ENCODE data around the gene LYRM1. TPM values are rescaled to one million over a fixed set of nuclear protein-coding genes. Genes with fewer than 3 reads are reported as not detected.
"Not testable (repeated sequence)": the region's sequence is repeated elsewhere in the genome, so short reads cannot be mapped to it uniquely, and the experiment has no call there.

Gene LYRM1
- total and polyA plus RNA-seq, 4 donors: 27.8 to 50.5 (median 31.1) TPM

DNA sequence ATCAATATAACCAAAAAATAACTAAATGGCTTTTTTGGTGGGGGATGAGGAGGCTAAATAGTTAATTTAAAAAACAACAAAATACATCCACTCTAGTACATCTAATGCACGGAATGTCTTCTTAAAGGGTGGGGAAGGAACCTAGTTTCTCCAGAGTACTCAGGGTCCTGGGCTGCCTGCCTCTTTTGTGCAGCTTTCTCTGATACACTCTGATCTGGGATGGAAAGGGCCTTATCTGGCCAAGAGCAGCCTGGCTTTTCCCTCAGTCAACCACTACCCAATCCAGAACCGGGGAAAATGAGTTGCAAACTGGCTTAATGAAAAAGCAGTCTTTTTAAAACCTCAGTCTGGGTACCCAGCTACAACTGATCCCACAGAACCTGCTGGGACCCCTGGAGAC lies 43.3 kb upstream of the LYRM1 start:
- Histone ChIP-seq H3K27me3 (ENCODE audit: control insufficient read depth in 3 of 3, insufficient read depth in 3 of 3, low read length in 2 of 3) (no peaks in the 10 kb centered on the region), H3K4me1 (ENCODE audit: control insufficient read depth in 5 of 5, insufficient read depth in 5 of 5, low read length in 5 of 5) (peaks cover 4 to 30% (median 11%) of the 10 kb centered on the region in 5 donors), H3K9me3 (ENCODE audit: control insufficient read depth in 4 of 4, insufficient read depth in 3 of 4, low read length in 3 of 4) (peaks cover 0 to 2% (median 0%) of the 10 kb centered on the region in 4 donors), H3K9ac (ENCODE audit: insufficient read depth in 1 of 2, low read length in 2 of 2) (no peak overlapping the region), H3K4me3 (no peak overlapping the region), H3K27ac (ENCODE audit: low read depth in 1 of 2, low read length in 1 of 2) (no peak overlapping the region), H3K36me3 (ENCODE audit: control insufficient read depth in 4 of 4, insufficient read depth in 4 of 4, low read length in 4 of 4) (peaks cover 18 to 26% (median 24%) of the 10 kb centered on the region in 4 donors)
- no peak for ATAC-seq (ENCODE audit: insufficient read depth, low FRiP score)
- WGBS, 2 donors: 69 to 84% methylated on average over 2 of the region's 2 CpGs
- TF ChIP-seq CTCF (IDR thresholded peaks at IDR 0.05; ENCODE audit: control extremely low read depth, extremely low read depth): no peak
- no peak for DNase-seq

DNA sequence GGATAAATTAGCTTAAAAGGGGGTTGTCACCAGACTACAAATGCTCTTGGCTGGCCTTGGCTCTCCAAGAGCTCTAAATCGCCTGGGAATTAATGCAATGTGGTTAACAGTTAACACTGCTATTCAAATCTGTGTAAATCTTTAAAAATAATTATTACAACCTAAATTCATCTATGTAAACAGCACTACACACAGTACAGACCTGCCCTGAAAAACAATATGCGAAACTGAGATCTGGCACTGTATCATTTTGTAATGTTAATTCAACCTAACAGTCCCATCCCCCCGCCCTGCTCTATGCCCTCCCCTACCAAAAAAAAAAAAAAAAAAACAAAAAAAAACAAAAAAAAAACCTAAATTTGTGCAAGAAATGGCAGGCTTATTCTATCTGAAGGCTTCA lies 41.3 kb upstream of the LYRM1 start:
- ATAC-seq (ENCODE audit: insufficient read depth, low FRiP score) (no peak), DNase-seq (no peak)
- H3K27ac ChIP-seq (ENCODE audit: low read depth in 1 of 2, low read length in 1 of 2): no peak overlapping the region
- 92 to 99% methylated on average over 3 of the region's 3 CpGs for WGBS, 2 donors
- H3K4me3 ChIP-seq: no peak overlapping the region
- H3K4me1 ChIP-seq (ENCODE audit: control insufficient read depth in 5 of 5, insufficient read depth in 5 of 5, low read length in 5 of 5): peaks cover 0 to 26% (median 6%) of the 10 kb centered on the region in 5 donors
- peaks cover 0 to 4% (median 0%) of the 10 kb centered on the region in 4 donors for H3K9me3 ChIP-seq (ENCODE audit: control insufficient read depth in 4 of 4, insufficient read depth in 3 of 4, low read length in 3 of 4)
- H3K27me3 ChIP-seq (ENCODE audit: control insufficient read depth in 3 of 3, insufficient read depth in 3 of 3, low read length in 2 of 3): no peaks in the 10 kb centered on the region
- TF ChIP-seq CTCF (IDR thresholded peaks at IDR 0.05; ENCODE audit: control extremely low read depth, extremely low read depth): no peak
- H3K36me3 ChIP-seq (ENCODE audit: control insufficient read depth in 4 of 4, insufficient read depth in 4 of 4, low read length in 4 of 4): peaks cover 18 to 27% (median 25%) of the 10 kb centered on the region in 4 donors
- H3K9ac ChIP-seq (ENCODE audit: insufficient read depth in 1 of 2, low read length in 2 of 2): no peak overlapping the region

DNA sequence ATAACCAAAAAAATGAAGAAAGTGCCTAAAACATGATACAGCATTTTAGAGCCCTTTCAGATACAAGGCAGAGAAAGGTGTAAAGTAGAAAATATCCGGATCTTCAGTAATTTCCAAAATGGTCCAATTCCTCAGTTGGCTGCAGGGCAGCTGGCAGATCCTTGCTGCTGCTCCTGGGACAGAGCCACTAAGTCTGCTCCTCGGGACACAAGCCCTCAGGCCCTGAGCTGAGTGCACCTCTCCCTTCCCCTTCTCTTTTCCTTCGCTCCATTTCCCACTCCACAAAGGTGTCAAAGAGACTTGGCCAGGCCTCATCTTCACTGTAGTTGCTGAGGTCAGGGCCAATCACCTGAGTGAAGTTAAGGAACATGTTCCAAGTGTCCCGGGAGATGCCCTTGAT lies 40.9 kb upstream of the LYRM1 start:
- WGBS, 2 donors: 75 to 77% methylated on average over 4 of the region's 4 CpGs
- H3K4me1 ChIP-seq (ENCODE audit: control insufficient read depth in 5 of 5, insufficient read depth in 5 of 5, low read length in 5 of 5): peaks cover 0 to 22% (median 3%) of the 10 kb centered on the region in 5 donors
- H3K36me3 ChIP-seq (ENCODE audit: control insufficient read depth in 4 of 4, insufficient read depth in 4 of 4, low read length in 4 of 4): peaks cover 18 to 27% (median 25%) of the 10 kb centered on the region in 4 donors
- H3K9ac ChIP-seq (ENCODE audit: insufficient read depth in 1 of 2, low read length in 2 of 2): no peak overlapping the region
- H3K9me3 ChIP-seq (ENCODE audit: control insufficient read depth in 4 of 4, insufficient read depth in 3 of 4, low read length in 3 of 4): peaks cover 0 to 4% (median 0%) of the 10 kb centered on the region in 4 donors
- TF ChIP-seq CTCF (IDR thresholded peaks at IDR 0.05; ENCODE audit: control extremely low read depth, extremely low read depth): no peak
- no peaks in the 10 kb centered on the region for H3K27me3 ChIP-seq (ENCODE audit: control insufficient read depth in 3 of 3, insufficient read depth in 3 of 3, low read length in 2 of 3)
- DNase-seq (no peak), ATAC-seq (ENCODE audit: insufficient read depth, low FRiP score) (no peak)
- H3K27ac ChIP-seq (ENCODE audit: low read depth in 1 of 2, low read length in 1 of 2): peak overlapping the region in 1 of 2 donors; percentile 70
- H3K4me3 ChIP-seq: no peak overlapping the region

DNA sequence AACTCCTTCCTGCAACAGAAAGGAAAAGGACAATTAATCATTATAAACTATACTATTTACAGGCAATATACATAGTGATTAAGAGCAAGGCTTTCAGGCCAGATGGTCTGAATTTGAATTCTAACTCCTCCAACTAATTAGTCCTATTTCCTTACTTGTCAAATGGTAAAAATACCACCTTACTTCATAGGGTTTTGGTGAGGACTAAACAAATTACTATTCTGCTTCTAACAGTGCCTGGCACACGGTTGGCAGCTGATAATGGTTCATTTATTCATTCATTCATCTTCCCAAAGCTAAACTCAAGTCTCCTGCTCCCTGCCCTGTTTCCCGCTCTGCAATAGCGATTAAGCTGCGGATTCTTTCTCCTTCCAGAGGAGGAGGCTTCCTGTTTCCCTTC lies 40.2 kb upstream of the LYRM1 start:
- DNase-seq (no peak), ATAC-seq (ENCODE audit: insufficient read depth, low FRiP score) (no peak)
- no peak for TF ChIP-seq CTCF (IDR thresholded peaks at IDR 0.05; ENCODE audit: control extremely low read depth, extremely low read depth)
- Histone ChIP-seq H3K27ac (ENCODE audit: low read depth in 1 of 2, low read length in 1 of 2) (peak overlapping the region in 1 of 2 donors; percentile 70), H3K9me3 (ENCODE audit: control insufficient read depth in 4 of 4, insufficient read depth in 3 of 4, low read length in 3 of 4) (peaks cover 0 to 4% (median 0%) of the 10 kb centered on the region in 4 donors), H3K4me3 (no peak overlapping the region), H3K9ac (ENCODE audit: insufficient read depth in 1 of 2, low read length in 2 of 2) (no peak overlapping the region), H3K27me3 (ENCODE audit: control insufficient read depth in 3 of 3, insufficient read depth in 3 of 3, low read length in 2 of 3) (no peaks in the 10 kb centered on the region), H3K36me3 (ENCODE audit: control insufficient read depth in 4 of 4, insufficient read depth in 4 of 4, low read length in 4 of 4) (peaks cover 13 to 25% (median 21%) of the 10 kb centered on the region in 4 donors), H3K4me1 (ENCODE audit: control insufficient read depth in 5 of 5, insufficient read depth in 5 of 5, low read length in 5 of 5) (peaks cover 0 to 23% (median 4%) of the 10 kb centered on the region in 5 donors)
- 70 to 88% methylated on average over 4 of the region's 4 CpGs for WGBS, 2 donors

DNA sequence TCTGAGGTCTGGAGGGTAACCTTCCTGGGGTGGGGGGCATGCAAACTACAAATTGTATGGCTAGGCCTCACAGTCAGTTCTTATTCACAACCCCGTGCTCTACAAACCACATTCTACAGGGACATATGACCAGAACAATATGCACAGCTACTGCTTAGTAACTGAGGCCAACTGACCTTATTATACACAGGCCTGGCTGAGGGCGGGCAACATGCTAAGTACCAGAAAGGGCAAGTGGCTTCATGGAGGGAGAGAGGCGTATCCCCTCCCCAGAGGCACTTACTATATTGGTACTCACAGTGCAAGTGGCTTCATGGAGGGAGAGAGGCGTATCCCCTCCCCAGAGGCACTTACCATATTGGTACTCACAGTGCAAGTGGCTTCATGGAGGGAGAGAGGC lies 39.6 kb upstream of the LYRM1 start:
- H3K9ac ChIP-seq (ENCODE audit: insufficient read depth in 1 of 2, low read length in 2 of 2); H3K4me3 ChIP-seq; H3K27ac ChIP-seq (ENCODE audit: low read depth in 1 of 2, low read length in 1 of 2); ATAC-seq (ENCODE audit: insufficient read depth, low FRiP score); H3K27me3 ChIP-seq (ENCODE audit: control insufficient read depth in 3 of 3, insufficient read depth in 3 of 3, low read length in 2 of 3); H3K9me3 ChIP-seq (ENCODE audit: control insufficient read depth in 4 of 4, insufficient read depth in 3 of 4, low read length in 3 of 4); DNase-seq: not testable (repeated sequence)
- H3K4me1 ChIP-seq (ENCODE audit: control insufficient read depth in 5 of 5, insufficient read depth in 5 of 5, low read length in 5 of 5): peaks cover 0 to 26% (median 8%) of the 10 kb centered on the region in 5 donors
- 77 to 91% methylated on average over 4 of the region's 4 CpGs for WGBS, 2 donors
- peaks cover 10 to 25% (median 19%) of the 10 kb centered on the region in 4 donors for H3K36me3 ChIP-seq (ENCODE audit: control insufficient read depth in 4 of 4, insufficient read depth in 4 of 4, low read length in 4 of 4)

Data from lung (tissue), 12 donors.